ENCODE results near the gene TXK.

DNA sequence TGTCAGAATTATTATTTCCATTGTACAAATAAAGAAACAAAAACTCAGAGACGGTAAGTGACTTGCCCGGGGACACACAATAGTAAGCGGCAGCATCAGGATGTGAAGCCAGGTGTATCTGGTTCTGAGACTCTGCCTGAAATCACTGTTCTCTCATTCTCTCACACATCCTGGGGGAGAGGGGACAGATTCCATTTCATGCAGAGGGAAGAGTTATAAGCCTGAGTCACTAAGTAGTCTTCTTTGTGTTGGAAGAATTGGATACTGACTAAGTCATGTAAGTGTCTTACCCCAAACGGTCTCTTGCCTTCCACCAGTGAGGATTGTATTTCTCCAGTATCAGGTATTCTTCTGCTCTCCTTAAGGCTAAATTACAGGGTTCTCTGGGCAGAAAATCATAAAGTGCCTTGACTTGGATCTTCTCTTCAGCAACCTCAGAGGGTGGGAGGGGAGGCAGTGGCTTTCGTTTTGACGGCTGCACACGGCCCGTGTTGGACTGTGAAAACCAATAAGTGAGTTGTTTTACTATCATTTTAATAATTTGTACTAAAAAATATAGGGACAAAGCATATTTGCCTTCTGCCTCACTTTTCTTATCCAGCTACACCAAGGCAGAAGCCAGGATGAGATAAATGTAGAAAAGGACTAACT, 21.9 kb downstream of the TXK start:
- TF ChIP-seq, protein P1, sequence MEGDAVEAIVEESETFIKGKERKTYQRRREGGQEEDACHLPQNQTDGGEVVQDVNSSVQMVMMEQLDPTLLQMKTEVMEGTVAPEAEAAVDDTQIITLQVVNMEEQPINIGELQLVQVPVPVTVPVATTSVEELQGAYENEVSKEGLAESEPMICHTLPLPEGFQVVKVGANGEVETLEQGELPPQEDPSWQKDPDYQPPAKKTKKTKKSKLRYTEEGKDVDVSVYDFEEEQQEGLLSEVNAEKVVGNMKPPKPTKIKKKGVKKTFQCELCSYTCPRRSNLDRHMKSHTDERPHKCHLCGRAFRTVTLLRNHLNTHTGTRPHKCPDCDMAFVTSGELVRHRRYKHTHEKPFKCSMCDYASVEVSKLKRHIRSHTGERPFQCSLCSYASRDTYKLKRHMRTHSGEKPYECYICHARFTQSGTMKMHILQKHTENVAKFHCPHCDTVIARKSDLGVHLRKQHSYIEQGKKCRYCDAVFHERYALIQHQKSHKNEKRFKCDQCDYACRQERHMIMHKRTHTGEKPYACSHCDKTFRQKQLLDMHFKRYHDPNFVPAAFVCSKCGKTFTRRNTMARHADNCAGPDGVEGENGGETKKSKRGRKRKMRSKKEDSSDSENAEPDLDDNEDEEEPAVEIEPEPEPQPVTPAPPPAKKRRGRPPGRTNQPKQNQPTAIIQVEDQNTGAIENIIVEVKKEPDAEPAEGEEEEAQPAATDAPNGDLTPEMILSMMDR (IDR thresholded peaks at IDR 0.05; ENCODE audit: insufficient read depth, low read length), result no peak
- TF ChIP-seq, protein P2, sequence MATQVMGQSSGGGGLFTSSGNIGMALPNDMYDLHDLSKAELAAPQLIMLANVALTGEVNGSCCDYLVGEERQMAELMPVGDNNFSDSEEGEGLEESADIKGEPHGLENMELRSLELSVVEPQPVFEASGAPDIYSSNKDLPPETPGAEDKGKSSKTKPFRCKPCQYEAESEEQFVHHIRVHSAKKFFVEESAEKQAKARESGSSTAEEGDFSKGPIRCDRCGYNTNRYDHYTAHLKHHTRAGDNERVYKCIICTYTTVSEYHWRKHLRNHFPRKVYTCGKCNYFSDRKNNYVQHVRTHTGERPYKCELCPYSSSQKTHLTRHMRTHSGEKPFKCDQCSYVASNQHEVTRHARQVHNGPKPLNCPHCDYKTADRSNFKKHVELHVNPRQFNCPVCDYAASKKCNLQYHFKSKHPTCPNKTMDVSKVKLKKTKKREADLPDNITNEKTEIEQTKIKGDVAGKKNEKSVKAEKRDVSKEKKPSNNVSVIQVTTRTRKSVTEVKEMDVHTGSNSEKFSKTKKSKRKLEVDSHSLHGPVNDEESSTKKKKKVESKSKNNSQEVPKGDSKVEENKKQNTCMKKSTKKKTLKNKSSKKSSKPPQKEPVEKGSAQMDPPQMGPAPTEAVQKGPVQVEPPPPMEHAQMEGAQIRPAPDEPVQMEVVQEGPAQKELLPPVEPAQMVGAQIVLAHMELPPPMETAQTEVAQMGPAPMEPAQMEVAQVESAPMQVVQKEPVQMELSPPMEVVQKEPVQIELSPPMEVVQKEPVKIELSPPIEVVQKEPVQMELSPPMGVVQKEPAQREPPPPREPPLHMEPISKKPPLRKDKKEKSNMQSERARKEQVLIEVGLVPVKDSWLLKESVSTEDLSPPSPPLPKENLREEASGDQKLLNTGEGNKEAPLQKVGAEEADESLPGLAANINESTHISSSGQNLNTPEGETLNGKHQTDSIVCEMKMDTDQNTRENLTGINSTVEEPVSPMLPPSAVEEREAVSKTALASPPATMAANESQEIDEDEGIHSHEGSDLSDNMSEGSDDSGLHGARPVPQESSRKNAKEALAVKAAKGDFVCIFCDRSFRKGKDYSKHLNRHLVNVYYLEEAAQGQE (IDR thresholded peaks at IDR 0.05; ENCODE audit: insufficient replicate concordance, low read depth), result no peak
- TF ChIP-seq POLR2AphosphoS5 (IDR thresholded peaks at IDR 0.05; ENCODE audit: low read depth) (no peak), SPI1 (IDR thresholded peaks at IDR 0.05; ENCODE audit: borderline replicate concordance, low read depth) (no peak), GABPA (IDR thresholded peaks at IDR 0.05; ENCODE audit: low read depth) (no peak)
